ENCODE results near the gene GALNT14.

DNA sequence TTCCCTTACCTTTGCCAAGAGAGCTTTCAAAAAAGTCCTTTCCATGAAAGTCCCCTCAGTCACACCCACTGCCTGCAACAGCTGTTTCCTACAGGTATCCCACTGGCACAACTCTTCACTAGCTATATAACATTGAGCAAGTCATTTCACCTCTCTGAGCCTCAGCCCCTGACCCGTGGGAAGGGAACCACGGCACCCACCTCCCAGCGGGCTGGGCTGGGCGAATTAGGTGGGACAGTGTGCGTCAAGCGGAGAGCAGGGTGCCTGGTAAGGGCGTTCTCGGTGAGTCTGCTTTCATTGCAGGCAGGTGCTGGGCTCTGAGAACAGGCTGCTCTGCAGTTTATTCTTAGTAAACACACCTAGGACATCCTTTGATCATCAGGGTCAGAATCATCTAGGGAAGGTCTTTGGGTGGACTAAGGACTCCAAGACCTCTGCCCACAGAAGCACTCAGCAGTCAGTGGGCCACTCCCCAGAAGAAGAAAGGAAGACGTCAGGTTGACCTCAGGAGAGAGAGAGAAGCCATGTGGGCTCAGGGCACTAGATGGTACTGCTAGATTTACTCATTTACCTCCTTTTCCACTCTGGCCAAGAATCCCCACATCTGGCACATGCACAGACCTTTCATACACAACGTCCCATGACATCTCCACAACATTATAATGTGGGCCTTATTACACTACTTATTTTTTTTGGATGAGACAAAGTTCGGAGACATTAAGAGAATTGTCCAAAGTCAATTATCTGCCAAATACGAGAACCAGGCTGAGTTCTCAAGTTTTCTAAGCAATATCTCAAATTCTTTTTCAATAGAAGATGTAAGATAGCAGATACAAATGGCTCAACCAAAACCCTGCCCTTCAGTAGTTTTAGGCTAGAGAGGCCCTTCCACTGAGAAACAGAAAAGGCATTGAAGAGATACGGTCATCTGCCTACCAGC lies 79.9 kb downstream of the GALNT14 start:
- TF ChIP-seq ZNF138 (tag by site-specific recombination; IDR thresholded peaks at IDR 0.05; ENCODE audit: borderline replicate concordance): no peak
- TF ChIP-seq, protein P1, sequence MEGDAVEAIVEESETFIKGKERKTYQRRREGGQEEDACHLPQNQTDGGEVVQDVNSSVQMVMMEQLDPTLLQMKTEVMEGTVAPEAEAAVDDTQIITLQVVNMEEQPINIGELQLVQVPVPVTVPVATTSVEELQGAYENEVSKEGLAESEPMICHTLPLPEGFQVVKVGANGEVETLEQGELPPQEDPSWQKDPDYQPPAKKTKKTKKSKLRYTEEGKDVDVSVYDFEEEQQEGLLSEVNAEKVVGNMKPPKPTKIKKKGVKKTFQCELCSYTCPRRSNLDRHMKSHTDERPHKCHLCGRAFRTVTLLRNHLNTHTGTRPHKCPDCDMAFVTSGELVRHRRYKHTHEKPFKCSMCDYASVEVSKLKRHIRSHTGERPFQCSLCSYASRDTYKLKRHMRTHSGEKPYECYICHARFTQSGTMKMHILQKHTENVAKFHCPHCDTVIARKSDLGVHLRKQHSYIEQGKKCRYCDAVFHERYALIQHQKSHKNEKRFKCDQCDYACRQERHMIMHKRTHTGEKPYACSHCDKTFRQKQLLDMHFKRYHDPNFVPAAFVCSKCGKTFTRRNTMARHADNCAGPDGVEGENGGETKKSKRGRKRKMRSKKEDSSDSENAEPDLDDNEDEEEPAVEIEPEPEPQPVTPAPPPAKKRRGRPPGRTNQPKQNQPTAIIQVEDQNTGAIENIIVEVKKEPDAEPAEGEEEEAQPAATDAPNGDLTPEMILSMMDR (tag by site-specific recombination; IDR thresholded peaks at IDR 0.05): no peak
- TF ChIP-seq, protein P2, sequence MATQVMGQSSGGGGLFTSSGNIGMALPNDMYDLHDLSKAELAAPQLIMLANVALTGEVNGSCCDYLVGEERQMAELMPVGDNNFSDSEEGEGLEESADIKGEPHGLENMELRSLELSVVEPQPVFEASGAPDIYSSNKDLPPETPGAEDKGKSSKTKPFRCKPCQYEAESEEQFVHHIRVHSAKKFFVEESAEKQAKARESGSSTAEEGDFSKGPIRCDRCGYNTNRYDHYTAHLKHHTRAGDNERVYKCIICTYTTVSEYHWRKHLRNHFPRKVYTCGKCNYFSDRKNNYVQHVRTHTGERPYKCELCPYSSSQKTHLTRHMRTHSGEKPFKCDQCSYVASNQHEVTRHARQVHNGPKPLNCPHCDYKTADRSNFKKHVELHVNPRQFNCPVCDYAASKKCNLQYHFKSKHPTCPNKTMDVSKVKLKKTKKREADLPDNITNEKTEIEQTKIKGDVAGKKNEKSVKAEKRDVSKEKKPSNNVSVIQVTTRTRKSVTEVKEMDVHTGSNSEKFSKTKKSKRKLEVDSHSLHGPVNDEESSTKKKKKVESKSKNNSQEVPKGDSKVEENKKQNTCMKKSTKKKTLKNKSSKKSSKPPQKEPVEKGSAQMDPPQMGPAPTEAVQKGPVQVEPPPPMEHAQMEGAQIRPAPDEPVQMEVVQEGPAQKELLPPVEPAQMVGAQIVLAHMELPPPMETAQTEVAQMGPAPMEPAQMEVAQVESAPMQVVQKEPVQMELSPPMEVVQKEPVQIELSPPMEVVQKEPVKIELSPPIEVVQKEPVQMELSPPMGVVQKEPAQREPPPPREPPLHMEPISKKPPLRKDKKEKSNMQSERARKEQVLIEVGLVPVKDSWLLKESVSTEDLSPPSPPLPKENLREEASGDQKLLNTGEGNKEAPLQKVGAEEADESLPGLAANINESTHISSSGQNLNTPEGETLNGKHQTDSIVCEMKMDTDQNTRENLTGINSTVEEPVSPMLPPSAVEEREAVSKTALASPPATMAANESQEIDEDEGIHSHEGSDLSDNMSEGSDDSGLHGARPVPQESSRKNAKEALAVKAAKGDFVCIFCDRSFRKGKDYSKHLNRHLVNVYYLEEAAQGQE (tag by site-specific recombination; IDR thresholded peaks at IDR 0.05): no peak
